GM13977 (cell line): ENCODE results near the gene ZC3H7A.

Experiments
- DNase-seq: peaks from one replicate; pipeline ENCODE4 v3.0.0; 2012; ENCODE audit warnings: low spot score
- CTCF ChIP-seq: IDR thresholded peaks from 2 replicates; pipeline ENCODE4 v1.5.1; 2012; ENCODE audit warnings: mild to moderate bottlenecking, control low read depth; ENCODE audit not compliant: insufficient read depth; ENCODE audit errors: extremely low read depth, missing control alignments
- in situ Hi-C: fragments of 300-500 bp; cut with MboI; formaldehyde crosslinking; loops from one replicate; pipeline ENCODE4 v1.12.0; 2022; ENCODE audit warnings: low sequenced_read_pairs, low pct_unique_long_range_greater_than_20kb, mixed read lengths, inconsistent platforms; ENCODE audit not compliant: unreplicated experiment

ZC3H7A gene

GRCh38 chr16:11799509-11800381, 2.7 kb upstream of the ZC3H7A start:
- in situ Hi-C loops = no loop called here
- no peak for TF ChIP-seq CTCF

GRCh38 chr16:11799017-11799381, 1.9 kb upstream of the ZC3H7A start:
- no peak for TF ChIP-seq CTCF
- in situ Hi-C loops = no loop called here
- no peak for DNase-seq

More at GRCh38 chr16:11799509-11800381, 2.7 kb upstream of the ZC3H7A start:
- DNase-seq = no peak

GRCh38 chr16:11797957-11798299, 870 bp upstream of the ZC3H7A start:
- in situ Hi-C loops = no loop called here
- no peak for TF ChIP-seq CTCF
- DNase-seq = no peak

GRCh38 chr16:11796227-11797165, 562 bp downstream of the ZC3H7A start:
- no peak for TF ChIP-seq CTCF
- DNase-seq = peak; percentile 36
- in situ Hi-C loops = no loop called here

- no peak for TF ChIP-seq CTCF
- in situ Hi-C loops = no loop called here
- no peak for DNase-seq
These were observed 1.2 kb downstream of the ZC3H7A start for GRCh38 chr16:11795887-11796226.

- DNase-seq = no peak
- in situ Hi-C loops = no loop called here
- no peak for TF ChIP-seq CTCF
These were observed 1.8 kb downstream of the ZC3H7A start for GRCh38 chr16:11794996-11795886.
